Suprapubic skin (tissue), 3 donors: ENCODE data around the gene SLAMF1.

Source experiments
- EP300 ChIP-seq: sonication (generic); formaldehyde crosslinking; IDR thresholded peaks from one replicate; pipeline ENCODE4 v1.6.1; 2017; ENCODE audit warnings: antibody characterized with exemption
- TF ChIP-seq, protein P1 (sequence below), 2 donors: fragments of 200-600 bp in 1 of 2; fragments of 450-650 bp in 1 of 2; sonication (generic) in 1 of 2; IDR thresholded peaks; one replicate each; pipeline ENCODE4 v1.5.1; 2016 to 2019; ENCODE audit warnings: antibody characterized with exemption in 2 of 2, mild to moderate bottlenecking in 1 of 2, moderate library complexity in 1 of 2

DNA sequence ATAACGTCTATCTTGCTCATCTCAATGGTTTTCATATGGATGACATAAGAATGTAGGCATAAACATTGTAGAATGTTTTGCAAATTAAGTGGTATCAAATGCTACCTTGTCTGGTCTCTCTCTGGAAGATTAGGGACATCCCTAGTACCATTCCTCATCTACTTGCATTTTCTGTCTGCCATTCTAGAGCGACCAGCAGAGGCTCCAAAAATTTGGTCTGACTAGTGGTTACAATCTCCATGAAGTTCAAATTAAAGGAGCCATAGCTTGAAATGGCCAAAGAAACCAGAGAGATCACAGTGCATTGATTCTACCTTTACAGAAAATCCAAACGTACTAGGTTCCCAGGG, 68.7 kb downstream of the SLAMF1 start:
- no peak for TF ChIP-seq EP300
- TF ChIP-seq, protein P1, sequence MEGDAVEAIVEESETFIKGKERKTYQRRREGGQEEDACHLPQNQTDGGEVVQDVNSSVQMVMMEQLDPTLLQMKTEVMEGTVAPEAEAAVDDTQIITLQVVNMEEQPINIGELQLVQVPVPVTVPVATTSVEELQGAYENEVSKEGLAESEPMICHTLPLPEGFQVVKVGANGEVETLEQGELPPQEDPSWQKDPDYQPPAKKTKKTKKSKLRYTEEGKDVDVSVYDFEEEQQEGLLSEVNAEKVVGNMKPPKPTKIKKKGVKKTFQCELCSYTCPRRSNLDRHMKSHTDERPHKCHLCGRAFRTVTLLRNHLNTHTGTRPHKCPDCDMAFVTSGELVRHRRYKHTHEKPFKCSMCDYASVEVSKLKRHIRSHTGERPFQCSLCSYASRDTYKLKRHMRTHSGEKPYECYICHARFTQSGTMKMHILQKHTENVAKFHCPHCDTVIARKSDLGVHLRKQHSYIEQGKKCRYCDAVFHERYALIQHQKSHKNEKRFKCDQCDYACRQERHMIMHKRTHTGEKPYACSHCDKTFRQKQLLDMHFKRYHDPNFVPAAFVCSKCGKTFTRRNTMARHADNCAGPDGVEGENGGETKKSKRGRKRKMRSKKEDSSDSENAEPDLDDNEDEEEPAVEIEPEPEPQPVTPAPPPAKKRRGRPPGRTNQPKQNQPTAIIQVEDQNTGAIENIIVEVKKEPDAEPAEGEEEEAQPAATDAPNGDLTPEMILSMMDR (IDR thresholded peaks at IDR 0.05), result no peak
